Bronchial epithelial cell (primary cell): Measurements from ENCODE around the gene MUC22. TPM values are rescaled to one million over a fixed set of nuclear protein-coding genes. Genes with fewer than 3 reads are reported as not detected.
A peak's percentile ranks its signal among the peaks of the same experiment; 100 is the strongest.

Experiments
- DNase-seq: peaks from one replicate; pipeline ENCODE4 v3.0.0-alpha.2; 2010; ENCODE audit warnings: low read depth
- FAIRE-seq: peaks from 2 replicates; lab custom pipeline; 2011; peaks lifted over from hg19 to GRCh38; lab: Jason Lieb, UNC
- H3K27me3 ChIP-seq: 2 replicates; pipeline ENCODE4 v1.5.1; 2011; ENCODE audit warnings: low read length; ENCODE audit not compliant: control insufficient read depth, insufficient read depth
- H3K36me3 ChIP-seq: 2 replicates; pipeline ENCODE4 v1.5.1; 2011; ENCODE audit warnings: low read length; ENCODE audit not compliant: control insufficient read depth, insufficient read depth
- H3K4me3 ChIP-seq: 2 replicates; pipeline ENCODE4 v1.5.1; 2011; ENCODE audit warnings: mild to moderate bottlenecking, low read depth, low read length, control low read depth
- total RNA-seq: library from RNA; depleted of rRNA; stranded (reverse); fragments of >200 nt; gene quantifications from 2 replicates; pipeline ENCODE4 v1.2.1, GENCODE V29; 2014
- TF ChIP-seq, protein P1 (sequence below): IDR thresholded peaks from 2 replicates; pipeline ENCODE4 v1.5.1; 2011; ENCODE audit warnings: mild to moderate bottlenecking, moderate library complexity, low read length, control low read depth, inconsistent platforms; ENCODE audit not compliant: insufficient read depth, severe bottlenecking

MUC22 gene
- total RNA-seq, 1 donor from 2014 or later, result under 0.01 TPM

DNA sequence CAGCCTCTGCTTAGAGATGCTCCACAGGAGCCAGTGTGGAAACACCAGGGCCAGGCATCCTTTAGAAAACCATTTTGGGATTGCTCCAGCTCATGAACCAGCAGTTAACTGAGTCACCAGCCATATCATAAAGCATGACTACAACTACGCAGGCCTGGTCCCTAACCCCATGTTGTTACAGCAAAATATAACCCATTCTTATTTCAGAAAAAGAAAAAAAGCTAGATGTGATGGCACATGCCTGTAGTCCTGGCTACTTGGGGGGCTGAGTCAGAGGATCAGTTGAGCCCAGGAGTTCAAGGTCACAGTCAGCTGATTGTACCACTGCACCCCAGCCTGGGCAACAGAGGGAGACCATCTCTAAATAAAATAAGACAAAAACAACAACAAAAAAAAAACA, 65.3 kb downstream of the MUC22 start:
- FAIRE-seq (no peak), DNase-seq (peak; percentile 60)
- no peak overlapping the region for H3K4me3 ChIP-seq
- no peaks in the 10 kb centered on the region for H3K27me3 ChIP-seq
- H3K36me3 ChIP-seq, result no peaks in the 10 kb centered on the region
- TF ChIP-seq, protein P1, sequence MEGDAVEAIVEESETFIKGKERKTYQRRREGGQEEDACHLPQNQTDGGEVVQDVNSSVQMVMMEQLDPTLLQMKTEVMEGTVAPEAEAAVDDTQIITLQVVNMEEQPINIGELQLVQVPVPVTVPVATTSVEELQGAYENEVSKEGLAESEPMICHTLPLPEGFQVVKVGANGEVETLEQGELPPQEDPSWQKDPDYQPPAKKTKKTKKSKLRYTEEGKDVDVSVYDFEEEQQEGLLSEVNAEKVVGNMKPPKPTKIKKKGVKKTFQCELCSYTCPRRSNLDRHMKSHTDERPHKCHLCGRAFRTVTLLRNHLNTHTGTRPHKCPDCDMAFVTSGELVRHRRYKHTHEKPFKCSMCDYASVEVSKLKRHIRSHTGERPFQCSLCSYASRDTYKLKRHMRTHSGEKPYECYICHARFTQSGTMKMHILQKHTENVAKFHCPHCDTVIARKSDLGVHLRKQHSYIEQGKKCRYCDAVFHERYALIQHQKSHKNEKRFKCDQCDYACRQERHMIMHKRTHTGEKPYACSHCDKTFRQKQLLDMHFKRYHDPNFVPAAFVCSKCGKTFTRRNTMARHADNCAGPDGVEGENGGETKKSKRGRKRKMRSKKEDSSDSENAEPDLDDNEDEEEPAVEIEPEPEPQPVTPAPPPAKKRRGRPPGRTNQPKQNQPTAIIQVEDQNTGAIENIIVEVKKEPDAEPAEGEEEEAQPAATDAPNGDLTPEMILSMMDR, result no peak

DNA sequence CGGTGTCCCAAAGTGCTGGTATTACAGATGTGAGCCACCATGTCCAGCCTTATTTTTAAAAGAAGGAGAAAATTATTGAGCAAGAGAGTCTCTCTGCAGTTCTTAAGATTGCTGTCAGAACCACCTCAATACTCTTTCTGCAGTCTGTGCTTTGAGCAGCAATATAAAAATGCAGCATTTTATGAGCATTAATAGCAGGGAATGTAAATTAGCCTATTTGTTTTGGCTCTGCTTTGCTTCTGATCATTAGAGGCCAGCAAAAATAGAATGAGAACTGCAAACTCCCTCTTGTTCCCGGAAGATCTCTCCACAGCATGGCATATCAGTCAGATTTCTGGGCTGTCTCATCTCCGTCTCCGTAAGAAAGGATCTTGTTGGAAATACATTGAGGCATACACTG, 66.3 kb downstream of the MUC22 start:
- FAIRE-seq (no peak), DNase-seq (no peak)
- no peaks in the 10 kb centered on the region for H3K27me3 ChIP-seq
- no peaks in the 10 kb centered on the region for H3K36me3 ChIP-seq
- no peak overlapping the region for H3K4me3 ChIP-seq
- TF ChIP-seq, protein P1, result no peak

DNA sequence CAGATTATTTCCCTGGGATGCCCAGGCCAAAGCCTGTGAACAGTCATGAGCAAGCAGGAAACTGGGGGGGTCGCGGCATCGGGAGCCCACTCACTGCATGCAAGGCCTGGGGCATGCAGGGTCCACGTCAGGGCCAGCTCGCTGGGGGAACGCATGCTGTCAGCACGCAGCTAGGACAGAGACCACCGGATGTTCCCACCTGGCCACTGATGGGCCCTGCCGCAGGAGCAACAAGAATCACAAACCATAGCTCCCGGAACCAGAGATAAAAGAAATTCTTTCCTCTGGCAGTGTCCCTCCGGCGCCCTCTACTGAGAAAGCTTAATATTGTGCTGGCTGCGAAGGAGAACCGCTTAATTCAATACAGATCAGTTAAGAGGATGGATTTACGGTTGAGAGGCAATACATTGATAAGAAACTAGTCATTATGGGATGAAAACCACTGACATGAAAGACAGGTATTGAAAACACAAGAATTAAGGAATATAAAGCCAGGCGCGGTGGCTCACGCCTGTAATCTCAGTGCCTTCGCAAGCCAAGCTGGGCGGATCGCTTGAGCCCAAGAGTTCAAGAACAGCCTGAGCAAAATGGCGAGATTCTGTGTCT, 69.5 kb downstream of the MUC22 start:
- no peak for FAIRE-seq
- TF ChIP-seq, protein P1, result peak; percentile 72

DNA sequence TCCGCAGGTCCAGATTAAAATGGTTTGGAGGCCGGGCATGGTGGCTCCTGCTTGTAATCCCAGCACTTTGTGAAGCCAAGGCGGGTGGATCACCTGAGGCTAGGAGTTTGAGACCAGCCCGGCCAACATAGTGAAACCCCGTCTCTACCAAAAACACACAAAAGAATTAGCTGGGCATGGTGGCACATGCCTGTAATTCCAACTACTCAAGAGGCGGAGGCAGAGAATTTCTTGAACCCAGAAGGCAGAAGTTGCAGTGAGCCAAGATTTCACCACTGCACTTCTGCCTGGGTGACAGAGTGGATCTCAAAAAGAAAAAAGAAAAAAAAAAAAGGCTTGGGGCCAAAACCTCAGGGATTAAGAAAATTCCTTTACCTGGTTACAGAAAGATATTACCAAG, 71.6 kb downstream of the MUC22 start:
- FAIRE-seq, result no peak
- DNase-seq, result peak; percentile 54
- H3K4me3 ChIP-seq, result no peak overlapping the region
- no peaks in the 10 kb centered on the region for H3K27me3 ChIP-seq
- TF ChIP-seq, protein P1, result no peak
- H3K36me3 ChIP-seq, result no peaks in the 10 kb centered on the region

More for the DNA sequence above, 69.5 kb downstream of the MUC22 start:
- Histone ChIP-seq H3K36me3 (no peaks in the 10 kb centered on the region), H3K27me3 (no peaks in the 10 kb centered on the region), H3K4me3 (no peak overlapping the region)
- DNase-seq, result peak; percentile 51

DNA sequence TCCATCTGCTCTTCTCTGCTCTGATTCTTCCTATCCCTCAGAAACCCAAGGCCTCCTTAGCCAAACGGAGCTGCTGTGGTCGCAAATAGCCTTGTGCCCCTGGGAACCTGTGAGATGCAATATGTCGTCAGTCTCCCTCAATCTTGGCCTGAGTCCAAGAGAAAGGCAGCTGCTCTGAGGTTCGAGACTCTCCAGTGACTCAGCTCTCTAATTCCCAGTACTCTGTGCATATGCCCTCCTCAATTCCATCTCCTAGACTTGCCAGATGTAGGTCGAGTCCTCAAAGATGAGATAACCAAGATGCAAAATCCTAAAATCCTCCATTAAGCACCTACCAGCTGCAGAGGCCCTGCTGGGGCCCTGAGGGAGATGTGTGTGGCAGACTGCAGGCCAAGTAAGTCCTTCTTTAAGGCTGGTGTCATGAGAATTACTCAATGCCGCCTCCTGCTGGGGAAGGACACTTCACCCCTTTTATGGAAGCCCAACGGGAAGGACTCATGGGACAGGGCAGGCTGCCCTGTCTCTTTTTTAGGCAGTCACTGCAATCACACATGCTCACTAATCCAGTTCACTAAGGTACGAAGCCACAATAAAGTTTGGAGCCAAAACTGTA, 73.6 kb downstream of the MUC22 start:
- FAIRE-seq (no peak), DNase-seq (peak; percentile 52)
- Histone ChIP-seq H3K27me3 (no peaks in the 10 kb centered on the region), H3K4me3 (no peak overlapping the region), H3K36me3 (no peaks in the 10 kb centered on the region)
- TF ChIP-seq, protein P1, result peak; percentile 38

Other genes starting within 250 kb of the MUC22 start
- 149 and 194 TPM in 2 replicates for gene DDR1, start 126.0 kb upstream of the MUC22 start, total RNA-seq
- gene GTF2H4, start 102.3 kb upstream of the MUC22 start, total RNA-seq, result 10.0 and 10.6 TPM in 2 replicates
- 24.6 and 26.3 TPM in 2 replicates for gene VARS2, start 96.2 kb upstream of the MUC22 start, total RNA-seq
- gene SFTA2, start 78.3 kb upstream of the MUC22 start, total RNA-seq, result not detected in 2 replicates
- gene MUCL3, start 69.5 kb upstream of the MUC22 start, total RNA-seq, result under 0.01 TPM in 1 of 2 replicates, not detected in the other
- 0.53 and 2.2 TPM in 2 replicates for gene MUC21, start 26.8 kb upstream of the MUC22 start, total RNA-seq
- gene C6orf15, start 102.1 kb downstream of the MUC22 start, total RNA-seq, result 0.13 TPM in 1 of 2 replicates, not detected in the other
- 5.1 and 6.3 TPM in 2 replicates for gene PSORS1C1, start 104.3 kb downstream of the MUC22 start, total RNA-seq
- not detected in 2 replicates for gene CDSN, start 110.0 kb downstream of the MUC22 start, total RNA-seq
- not detected in 2 replicates for gene PSORS1C2, start 128.6 kb downstream of the MUC22 start, total RNA-seq
- gene CCHCR1, start 147.3 kb downstream of the MUC22 start, total RNA-seq, result 14.5 and 25.2 TPM in 2 replicates
- gene TCF19, start 148.1 kb downstream of the MUC22 start, total RNA-seq, result 1.1 and 3.1 TPM in 2 replicates
- 0.53 and 1.3 TPM in 2 replicates for gene POU5F1, start 160.2 kb downstream of the MUC22 start, total RNA-seq